Sciatic nerve (tissue), 2 donors: ENCODE data around the gene GOLGA6L9. TPM values are rescaled to one million over a fixed set of nuclear protein-coding genes. Genes with fewer than 3 reads are reported as not detected.
"Not testable (repeated sequence)": the region's sequence is repeated elsewhere in the genome, so short reads cannot be mapped to it uniquely, and the experiment has no call there.

Experiments
- ATAC-seq: fragments of 200-7000 bp; cut with Tn5 transposase; one replicate; pipeline ENCODE4 v1.9.1; 2020; ENCODE audit warnings: mild to moderate bottlenecking, moderate library complexity
- DNase-seq: peaks from one replicate; pipeline ENCODE4 v3.0.0-alpha.2; 2020; ENCODE audit warnings: low spot score
- intact Hi-C: fragments of 100-400 bp; cut with DNase I; formaldehyde crosslinking; loops from one replicate; pipeline ENCODE4 v1.14.2; 2022
- total RNA-seq: library from RNA; stranded (reverse); fragmentation: NEBNext Ultra II Directional; extraction: Animal tissue kit (Norgen Biotek cat#: 25700); gene quantifications from one replicate; pipeline ENCODE4 v1.2.1, GENCODE V29; 2021
- donor health status: DM: no; HTN: no; CAD: no.
- donor health status: DM: no; HTN: no; CAD: no.

The GOLGA6L9 gene
- 3.2 TPM for total RNA-seq

DNA sequence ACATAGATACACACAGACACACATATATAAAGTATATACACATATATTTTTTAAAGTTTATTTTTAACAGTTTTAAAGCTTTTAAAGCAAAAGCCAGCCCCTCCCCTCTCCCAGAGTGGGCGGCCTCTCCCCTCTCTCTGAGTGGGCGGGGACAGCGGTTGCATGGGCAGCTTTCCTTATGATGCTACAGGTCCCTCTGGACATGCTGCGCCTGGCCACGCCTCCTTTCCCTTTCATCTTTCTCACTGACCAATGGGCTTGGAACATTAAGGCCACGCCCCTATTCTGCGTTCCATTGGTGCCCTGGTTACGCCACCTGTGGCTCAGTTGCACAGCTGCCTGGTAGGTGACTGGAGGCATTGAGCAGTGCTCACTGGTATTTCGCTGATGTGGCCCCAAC lies at the start of gene GOLGA6L9:
Gene GOLGA6L9, plus strand, starts transcription at position 124 of the 400 bp plus-strand sequence. Its CDS starts 264 bp downstream, at position 388.
- ATAC-seq, DNase-seq, intact Hi-C loops: not testable (repeated sequence)

GRCh38 chr15:82381330-82381955 lies 48.2 kb upstream of the GOLGA6L9 start:
- not testable (repeated sequence) for ATAC-seq, DNase-seq

DNA sequence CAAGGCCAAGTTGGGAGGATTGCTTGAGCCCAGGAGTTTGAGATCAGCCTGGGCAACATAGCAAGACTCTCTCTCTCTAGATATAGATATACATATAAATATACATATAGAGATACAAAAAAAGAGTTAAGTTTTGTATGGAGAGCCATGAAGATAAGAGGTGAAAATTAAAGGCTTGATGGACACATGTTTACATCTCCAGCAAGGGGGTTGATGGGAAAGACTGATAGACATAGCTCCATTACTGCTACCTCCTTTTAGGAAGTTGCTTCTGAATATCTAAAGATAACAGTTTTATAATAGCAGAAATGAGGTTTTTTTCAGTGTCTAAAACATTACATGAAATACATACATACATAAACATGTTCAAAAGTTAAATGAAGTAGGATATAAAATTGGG lies 42.4 kb upstream of the GOLGA6L9 start:
- intact Hi-C loops, DNase-seq, ATAC-seq: not testable (repeated sequence)

More at GRCh38 chr15:82381330-82381955, 48.2 kb upstream of the GOLGA6L9 start:
- intact Hi-C loops: not testable (repeated sequence)

- ATAC-seq, DNase-seq, intact Hi-C loops: not testable (repeated sequence)
Observed at GRCh38 chr15:82390152-82390551, 39.5 kb upstream of the GOLGA6L9 start.

GRCh38 chr15:82392077-82392476 lies 37.5 kb upstream of the GOLGA6L9 start:
- ATAC-seq, intact Hi-C loops: not testable (repeated sequence)

DNA sequence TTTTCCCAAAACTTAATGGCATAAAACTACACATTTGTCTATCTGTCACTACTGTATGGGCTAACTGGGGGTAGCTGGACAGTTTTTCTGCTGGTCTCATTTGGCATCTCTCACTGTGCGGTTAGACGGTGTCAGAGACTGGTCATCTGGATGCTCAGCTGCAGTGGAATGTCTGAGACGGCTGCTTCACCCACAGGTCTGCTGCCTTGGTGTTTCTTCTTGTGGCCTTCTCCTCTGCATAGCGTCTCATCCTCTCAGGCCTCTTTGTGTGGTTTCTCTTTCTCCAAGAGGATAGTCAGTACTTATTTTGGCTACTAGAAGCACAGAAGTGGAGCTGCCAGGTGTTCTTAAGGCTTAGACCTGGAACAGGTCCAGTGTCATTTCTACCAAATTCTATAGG lies 35.9 kb upstream of the GOLGA6L9 start:
- ATAC-seq (no peak), DNase-seq (no peak)
- intact Hi-C loops: no loop called here

More at GRCh38 chr15:82392077-82392476, 37.5 kb upstream of the GOLGA6L9 start:
- not testable (repeated sequence) for DNase-seq

- intact Hi-C loops, ATAC-seq, DNase-seq: not testable (repeated sequence)
Observed at GRCh38 chr15:82395788-82396187, 33.8 kb upstream of the GOLGA6L9 start.

DNA sequence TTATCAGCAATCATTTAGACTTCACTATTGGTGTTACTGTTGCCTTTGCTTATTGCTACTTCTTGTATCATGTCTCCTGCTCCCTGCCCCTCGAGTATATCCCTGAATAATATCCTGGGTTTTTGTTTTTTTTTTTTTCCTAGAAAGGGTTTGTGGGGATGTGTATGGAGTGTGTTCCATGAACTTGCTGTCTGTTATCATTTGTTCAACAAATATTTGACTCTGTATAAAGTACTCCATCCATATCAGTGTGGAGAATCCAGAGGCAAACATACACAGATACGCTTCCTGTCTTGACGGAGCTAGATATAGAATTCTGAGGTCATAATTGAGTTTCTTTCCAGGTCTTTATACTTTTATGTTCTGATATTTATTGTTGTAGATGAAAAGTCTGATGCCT lies 31.8 kb upstream of the GOLGA6L9 start:
- ATAC-seq (no peak), DNase-seq (no peak)
- intact Hi-C loops: no loop called here

- no peak for ATAC-seq
- intact Hi-C loops: no loop called here
- no peak for DNase-seq
Observed at GRCh38 chr15:82398785-82399184, 30.8 kb upstream of the GOLGA6L9 start.

DNA sequence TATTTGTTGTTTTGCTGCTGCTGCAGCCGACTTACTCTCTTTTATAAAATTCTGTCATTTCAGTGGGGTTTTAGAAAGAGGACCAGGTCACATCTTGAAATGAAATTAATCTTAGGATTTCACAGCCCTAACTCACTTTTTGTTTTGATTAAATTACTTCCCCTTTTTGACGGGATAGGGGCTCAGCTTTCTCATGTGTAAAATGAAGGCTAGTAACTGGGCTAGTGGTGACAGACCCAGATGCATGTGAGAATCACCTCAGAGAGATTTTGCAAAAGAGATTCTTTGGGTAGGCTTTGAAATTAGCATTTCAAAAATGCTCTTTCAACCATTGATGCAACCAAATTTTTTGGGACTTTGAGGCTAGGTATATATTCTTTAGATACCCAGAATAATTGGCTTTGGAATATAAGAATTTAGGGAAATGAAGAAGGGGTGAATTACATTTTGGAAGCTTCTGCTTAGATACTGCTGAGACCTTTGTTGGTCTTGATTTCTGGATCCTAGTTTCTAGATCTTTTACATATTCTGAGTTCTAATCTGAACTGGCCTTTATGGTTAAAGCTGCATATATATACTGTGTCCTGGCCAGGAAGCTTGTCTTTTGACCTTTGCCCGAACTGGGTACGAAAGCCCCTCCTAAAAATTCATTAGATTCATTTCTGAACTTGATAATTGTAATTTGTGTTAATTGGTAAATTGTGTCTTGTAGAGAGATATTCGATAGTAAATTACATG lies 30.1 kb upstream of the GOLGA6L9 start:
- DNase-seq, intact Hi-C loops, ATAC-seq: not testable (repeated sequence)

DNA sequence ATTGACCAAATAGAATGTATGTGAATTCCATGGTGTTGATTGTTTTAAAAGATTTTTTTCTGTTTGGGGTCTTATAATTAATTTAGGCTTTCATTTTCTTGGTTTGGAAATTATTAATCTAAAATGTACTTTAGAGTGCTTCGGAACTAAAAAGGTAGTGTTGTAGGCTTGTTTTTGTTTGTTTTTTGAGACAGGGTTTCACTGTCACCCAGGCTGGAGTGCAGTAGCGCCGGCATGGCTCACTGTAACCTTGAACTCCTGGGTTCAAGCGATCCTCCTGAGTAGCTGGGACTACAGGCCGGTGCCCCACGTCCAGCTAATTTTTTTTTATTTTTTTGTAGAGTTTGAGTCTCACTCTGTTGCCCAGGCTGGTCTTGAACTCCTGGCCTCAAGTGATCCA lies 27.7 kb upstream of the GOLGA6L9 start:
- ATAC-seq, DNase-seq, intact Hi-C loops: not testable (repeated sequence)

GRCh38 chr15:82402341-82402740 lies 27.3 kb upstream of the GOLGA6L9 start:
- ATAC-seq, intact Hi-C loops, DNase-seq: not testable (repeated sequence)

GRCh38 chr15:82406211-82406610 lies 23.4 kb upstream of the GOLGA6L9 start:
- ATAC-seq, intact Hi-C loops, DNase-seq: not testable (repeated sequence)

GRCh38 chr15:82410306-82410705 lies 19.3 kb upstream of the GOLGA6L9 start:
- intact Hi-C loops, ATAC-seq: not testable (repeated sequence)

GRCh38 chr15:82411595-82411994 lies 18.0 kb upstream of the GOLGA6L9 start:
- intact Hi-C loops, DNase-seq, ATAC-seq: not testable (repeated sequence)

More at GRCh38 chr15:82410306-82410705, 19.3 kb upstream of the GOLGA6L9 start:
- DNase-seq: not testable (repeated sequence)

DNA sequence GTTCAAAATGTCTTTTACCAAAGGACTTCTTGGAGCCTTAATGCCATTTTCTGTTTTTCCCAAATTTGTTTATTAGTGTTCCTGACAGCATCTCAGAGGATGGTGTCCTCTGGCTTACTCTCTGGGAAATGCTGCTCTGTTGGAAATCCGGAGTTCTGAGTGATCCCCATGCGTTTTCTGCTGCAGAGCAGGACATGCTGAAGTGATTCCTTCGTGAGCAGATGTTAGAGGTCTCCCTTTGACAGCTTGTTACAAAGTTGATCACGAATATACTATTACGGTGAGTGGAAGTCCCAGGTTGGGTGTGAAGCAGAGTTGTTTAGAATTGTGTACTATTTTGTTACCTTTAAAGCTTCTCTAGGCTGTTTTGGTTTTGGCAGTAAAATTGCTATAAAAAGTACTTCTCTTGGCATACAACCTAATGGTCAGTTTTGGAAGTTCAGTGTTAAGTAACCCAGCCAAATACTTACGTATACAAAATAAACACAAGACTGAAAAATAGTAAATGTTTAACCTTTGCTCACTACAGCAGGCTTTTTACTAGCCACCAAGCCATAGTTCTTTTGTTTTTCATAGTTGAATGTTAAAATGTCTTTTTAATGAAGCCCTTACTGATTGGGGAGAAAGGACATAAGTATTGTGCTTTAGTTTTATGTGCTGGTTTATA lies 15.0 kb upstream of the GOLGA6L9 start:
- intact Hi-C loops, ATAC-seq, DNase-seq: not testable (repeated sequence)

GRCh38 chr15:82420516-82420915 lies 9.1 kb upstream of the GOLGA6L9 start:
- ATAC-seq, DNase-seq, intact Hi-C loops: not testable (repeated sequence)

GRCh38 chr15:82420966-82421365 lies 8.7 kb upstream of the GOLGA6L9 start:
- DNase-seq, intact Hi-C loops, ATAC-seq: not testable (repeated sequence)

DNA sequence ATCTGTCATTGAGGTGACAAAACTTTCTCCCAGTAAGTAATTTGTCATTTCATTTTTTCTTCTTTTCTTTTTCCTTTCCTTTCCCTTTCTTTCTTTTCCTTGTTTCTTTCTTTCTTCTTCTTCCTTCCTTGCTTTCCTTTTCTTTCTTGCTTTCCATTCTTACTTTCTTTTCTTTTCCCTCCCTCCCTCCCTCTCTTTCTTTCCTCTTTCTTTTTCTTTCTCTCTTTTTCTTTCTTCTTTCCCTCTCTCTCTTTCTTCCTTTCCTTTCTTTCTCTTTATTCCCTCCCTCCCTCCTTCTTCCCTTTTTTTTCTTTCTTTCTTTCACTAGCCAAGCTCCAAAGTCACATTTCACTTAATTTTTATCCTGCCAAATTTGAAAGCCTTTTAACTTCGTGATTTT lies 2.5 kb upstream of the GOLGA6L9 start:
- DNase-seq, intact Hi-C loops, ATAC-seq: not testable (repeated sequence)
